ENCODE results near the gene ZDHHC18. TPM values are rescaled to one million over a fixed set of nuclear protein-coding genes. Genes with fewer than 3 reads are reported as not detected.
A peak's percentile ranks its signal among the peaks of the same experiment; 100 is the strongest.
"Not testable (repeated sequence)": the region's sequence is repeated elsewhere in the genome, so short reads cannot be mapped to it uniquely, and the experiment has no call there.

ZDHHC18 gene
- total RNA-seq, 2 experiments from 2014 or later, result 47.6 to 50.9 TPM

GRCh38 chr1:26861286-26861701, 34.8 kb downstream of the ZDHHC18 start:
- H3K4me1 Mint-ChIP-seq (ENCODE audit: low read depth), result peaks cover 35% of the 10 kb centered on the region
- CTCF ChIA-PET, result interaction anchor here (5.6 kb wide), 1 partner anchor 27 kb away, joined by 40 read pairs; the partner anchor contains the start of gene GPN2
- H3K27me3 Mint-ChIP-seq (ENCODE audit: low read depth), result no peaks in the 10 kb centered on the region
- peaks cover 5% of the 10 kb centered on the region for H3K36me3 Mint-ChIP-seq (ENCODE audit: low read depth)
- no peak overlapping the region for H3K4me3 Mint-ChIP-seq
- H3K9me3 Mint-ChIP-seq (ENCODE audit: insufficient read depth), result no peaks in the 10 kb centered on the region
- POLR2A ChIA-PET, result interaction anchor here (1.6 kb wide), 1 partner anchor 29 kb away, joined by 4 read pairs; the partner anchor contains the start of gene GPN2
- no peak for ATAC-seq
- no peak overlapping the region for H3K27ac Mint-ChIP-seq
- DNase-seq, result no peak

GRCh38 chr1:26861889-26862378, 35.4 kb downstream of the ZDHHC18 start:
- peaks cover 2% of the 10 kb centered on the region for H3K36me3 Mint-ChIP-seq (ENCODE audit: low read depth)
- H3K27me3 Mint-ChIP-seq (ENCODE audit: low read depth), result no peaks in the 10 kb centered on the region
- ChIA-PET CTCF (interaction anchor here (0.6 to 5.6 kb wide), 3 partner anchors 26 to 260 kb away, joined by 3 to 40 read pairs (median 3); partner anchors contain the start of gene GPN2), POLR2A (interaction anchor here (0.7 to 1.6 kb wide), 2 partner anchors 28 to 74 kb away, joined by 3 to 4 read pairs; partner anchors contain the start of genes GPN2 and PIGV)
- peak overlapping the region; percentile 61 for H3K27ac Mint-ChIP-seq
- H3K4me3 Mint-ChIP-seq, result no peak overlapping the region
- peaks cover 35% of the 10 kb centered on the region for H3K4me1 Mint-ChIP-seq (ENCODE audit: low read depth)
- no peaks in the 10 kb centered on the region for H3K9me3 Mint-ChIP-seq (ENCODE audit: insufficient read depth)
- ATAC-seq (no peak), DNase-seq (no peak)

GRCh38 chr1:26862781-26863684, 36.5 kb downstream of the ZDHHC18 start, which contains the start of gene SFN:
Gene SFN, plus strand, starts transcription at chr1:26863149. Its CDS starts 64 bp downstream, at chr1:26863213.
- ChIA-PET CTCF (interaction anchor here (0.7 to 5.6 kb wide), 4 partner anchors 9 to 30 kb away, joined by 3 to 40 read pairs (median 15); partner anchors contain the start of gene GPN2), POLR2A (interaction anchor here (0.7 to 2.4 kb wide), 3 partner anchors 30 to 362 kb away, joined by 3 to 10 read pairs (median 3); partner anchors contain the start of gene PIGV)
- Mint-ChIP-seq H3K27me3 (ENCODE audit: low read depth) (no peaks in the 10 kb centered on the region), H3K36me3 (ENCODE audit: low read depth) (no peaks in the 10 kb centered on the region), H3K9me3 (ENCODE audit: insufficient read depth) (no peaks in the 10 kb centered on the region), H3K4me1 (ENCODE audit: low read depth) (peaks cover 40% of the 10 kb centered on the region), H3K27ac (peak within 1 kb of the TSS; percentile 97), H3K4me3 (peak within 1 kb of the TSS; percentile 94)
- peak; percentile 62 for DNase-seq
- ATAC-seq, result no peak

- no peaks in the 10 kb centered on the region for H3K36me3 Mint-ChIP-seq (ENCODE audit: low read depth)
- H3K9me3 Mint-ChIP-seq (ENCODE audit: insufficient read depth), result no peaks in the 10 kb centered on the region
- POLR2A ChIA-PET, result interaction anchor here (0.7 to 2.6 kb wide), 4 partner anchors 26 to 363 kb away, joined by 3 to 29 read pairs (median 11); partner anchors contain the start of gene GPN2
Measured at GRCh38 chr1:26863685-26864077, 37.2 kb downstream of the ZDHHC18 start.

GRCh38 chr1:26864610-26865480, 38.4 kb downstream of the ZDHHC18 start:
- peak overlapping the region; percentile 97 for H3K27ac Mint-ChIP-seq

More at GRCh38 chr1:26863685-26864077, 37.2 kb downstream of the ZDHHC18 start:
- CTCF ChIA-PET, result interaction anchor here (0.7 to 5.6 kb wide), 6 partner anchors 9 to 261 kb away, joined by 3 to 40 read pairs (median 12); partner anchors contain the start of gene GPN2
- Mint-ChIP-seq H3K4me1 (ENCODE audit: low read depth) (peaks cover 40% of the 10 kb centered on the region), H3K27me3 (ENCODE audit: low read depth) (no peaks in the 10 kb centered on the region), H3K4me3 (peak overlapping the region; percentile 94), H3K27ac (peak overlapping the region; percentile 97)
- ATAC-seq, result no peak
- DNase-seq, result no peak

GRCh38 chr1:26873097-26873496, 46.6 kb downstream of the ZDHHC18 start:
- POLR2A ChIA-PET, result interaction anchor here (0.9 to 1.6 kb wide), 4 partner anchors 8 to 180 kb away, joined by 3 to 4 read pairs (median 3); no protein-coding TSS in a partner anchor
- not testable (repeated sequence) for H3K4me3 Mint-ChIP-seq; H3K4me1 Mint-ChIP-seq (ENCODE audit: low read depth); H3K27me3 Mint-ChIP-seq (ENCODE audit: low read depth); H3K36me3 Mint-ChIP-seq (ENCODE audit: low read depth); H3K9me3 Mint-ChIP-seq (ENCODE audit: insufficient read depth); ATAC-seq; DNase-seq
- CTCF ChIA-PET, result interaction anchor here (0.7 to 1.2 kb wide), 4 partner anchors 8 to 271 kb away, joined by 3 to 4 read pairs (median 4); partner anchors contain the start of gene SFN
- peak overlapping the region; percentile 30 for H3K27ac Mint-ChIP-seq

More at GRCh38 chr1:26864610-26865480, 38.4 kb downstream of the ZDHHC18 start:
- Mint-ChIP-seq H3K36me3 (ENCODE audit: low read depth) (no peaks in the 10 kb centered on the region), H3K9me3 (ENCODE audit: insufficient read depth) (no peaks in the 10 kb centered on the region), H3K4me1 (ENCODE audit: low read depth) (peaks cover 40% of the 10 kb centered on the region), H3K27me3 (ENCODE audit: low read depth) (no peaks in the 10 kb centered on the region), H3K4me3 (peak overlapping the region; percentile 94)
- DNase-seq, result peak; percentile 96
- ChIA-PET CTCF (interaction anchor here (0.6 to 5.6 kb wide), 27 partner anchors 8 to 393 kb away, joined by 3 to 40 read pairs (median 4); partner anchors contain the start of genes GPATCH3, GPN2, HMGN2 and PIGV), POLR2A (interaction anchor here (0.6 to 2.6 kb wide), 32 partner anchors 8 to 393 kb away, joined by 3 to 37 read pairs (median 6); partner anchors contain the start of genes GPATCH3, GPN2, HMGN2 and NUDC)
- ATAC-seq, result peak; percentile 97

GRCh38 chr1:26874896-26875295, 48.4 kb downstream of the ZDHHC18 start:
- Mint-ChIP-seq H3K4me1 (ENCODE audit: low read depth) (no peaks in the 10 kb centered on the region), H3K4me3 (no peak overlapping the region), H3K27me3 (ENCODE audit: low read depth) (no peaks in the 10 kb centered on the region), H3K27ac (no peak overlapping the region), H3K9me3 (ENCODE audit: insufficient read depth) (no peaks in the 10 kb centered on the region), H3K36me3 (ENCODE audit: low read depth) (peaks cover 20% of the 10 kb centered on the region)
- CTCF ChIA-PET, result no interaction called here
- DNase-seq (no peak), ATAC-seq (no peak)
- POLR2A ChIA-PET, result interaction anchor here (0.7 to 1.6 kb wide), 2 partner anchors 10 to 76 kb away, joined by 3 read pairs; no protein-coding TSS in a partner anchor

- POLR2A ChIA-PET, result interaction anchor here (0.6 to 2.7 kb wide), 2 partner anchors 12 to 89 kb away, joined by 3 to 15 read pairs; partner anchors contain the start of gene PIGV
- CTCF ChIA-PET, result interaction anchor here (0.7 to 3.7 kb wide), 9 partner anchors 9 to 440 kb away, joined by 3 to 25 read pairs (median 6); partner anchors contain the start of gene GPN2
- Mint-ChIP-seq H3K4me1 (ENCODE audit: low read depth) (no peaks in the 10 kb centered on the region), H3K9me3 (ENCODE audit: insufficient read depth) (no peaks in the 10 kb centered on the region), H3K36me3 (ENCODE audit: low read depth) (peaks cover 27% of the 10 kb centered on the region), H3K4me3 (no peak overlapping the region), H3K27me3 (ENCODE audit: low read depth) (no peaks in the 10 kb centered on the region), H3K27ac (no peak overlapping the region)
- no peak for ATAC-seq
- no peak for DNase-seq
Measured at GRCh38 chr1:26877326-26877725, 50.8 kb downstream of the ZDHHC18 start.

- H3K36me3 Mint-ChIP-seq (ENCODE audit: low read depth), result peaks cover 47% of the 10 kb centered on the region
- ChIA-PET CTCF (interaction anchor here (1.0 to 3.7 kb wide), 3 partner anchors 15 to 277 kb away, joined by 4 to 25 read pairs (median 6); no protein-coding TSS in a partner anchor), POLR2A (interaction anchor here (1.8 kb wide), 1 partner anchor 11 kb away, joined by 6 read pairs; the partner anchor contains the start of gene GPN2)
- H3K4me3 Mint-ChIP-seq, result no peak overlapping the region
- H3K27me3 Mint-ChIP-seq (ENCODE audit: low read depth), result no peaks in the 10 kb centered on the region
- no peak for ATAC-seq
- peak overlapping the region; percentile 26 for H3K27ac Mint-ChIP-seq
- H3K4me1 Mint-ChIP-seq (ENCODE audit: low read depth), result no peaks in the 10 kb centered on the region
- DNase-seq, result no peak
- no peaks in the 10 kb centered on the region for H3K9me3 Mint-ChIP-seq (ENCODE audit: insufficient read depth)
Measured at GRCh38 chr1:26879793-26880192, 53.3 kb downstream of the ZDHHC18 start.

GRCh38 chr1:26881611-26882010, 55.1 kb downstream of the ZDHHC18 start:
- ChIA-PET CTCF (interaction anchor here (1.4 to 2.6 kb wide), 4 partner anchors 14 to 279 kb away, joined by 3 to 15 read pairs (median 5); partner anchors contain the start of gene GPATCH3), POLR2A (interaction anchor here (0.7 to 1.1 kb wide), 4 partner anchors 9 to 381 kb away, joined by 3 to 6 read pairs (median 4); partner anchors contain the start of gene GPN2)
- not testable (repeated sequence) for ATAC-seq; H3K27me3 Mint-ChIP-seq (ENCODE audit: low read depth); H3K4me1 Mint-ChIP-seq (ENCODE audit: low read depth); H3K4me3 Mint-ChIP-seq; H3K9me3 Mint-ChIP-seq (ENCODE audit: insufficient read depth); DNase-seq; H3K27ac Mint-ChIP-seq
- peaks cover 55% of the 10 kb centered on the region for H3K36me3 Mint-ChIP-seq (ENCODE audit: low read depth)
